OCI-LY1 (cell line): Measurements from ENCODE around the gene PRKAB1.

Experiments
- H2AFZ ChIP-seq: fragments of 200-600 bp; sonication (generic), shearing (Covaris generic); 2 replicates; pipeline ENCODE4 v1.6.0; 2014; ENCODE audit warnings: antibody characterized with exemption, mild to moderate bottlenecking, low read length
- H3F3A ChIP-seq: fragments of 200-600 bp; sonication (generic), shearing (Covaris generic); 2 replicates; pipeline ENCODE4 v1.6.0; 2014; ENCODE audit warnings: mild to moderate bottlenecking, antibody characterized with exemption, low read length, moderate library complexity; ENCODE audit not compliant: insufficient read depth
- H3K27ac ChIP-seq: fragments of 200-600 bp; sonication (generic); 2 replicates; pipeline ENCODE4 v1.5.1; 2014; ENCODE audit warnings: low read length, mixed run types, mild to moderate bottlenecking, low read depth; ENCODE audit not compliant: poor library complexity, severe bottlenecking
- H3K27me3 ChIP-seq: fragments of 200-600 bp; sonication (generic); 2 replicates; pipeline ENCODE4 v1.6.0; 2014; ENCODE audit warnings: antibody characterized with exemption, mild to moderate bottlenecking, low read length, moderate library complexity; ENCODE audit not compliant: insufficient read depth
- H3K36me3 ChIP-seq: fragments of 200-600 bp; sonication (generic); 2 replicates; pipeline ENCODE4 v1.6.1; 2014; ENCODE audit warnings: mild to moderate bottlenecking, antibody characterized with exemption, low read length, moderate library complexity, mixed read lengths; ENCODE audit not compliant: insufficient read depth
- H3K4me1 ChIP-seq: fragments of 200-600 bp; sonication (generic); 2 replicates; pipeline ENCODE4 v1.5.1; 2014; ENCODE audit warnings: mild to moderate bottlenecking, low read length, moderate library complexity; ENCODE audit not compliant: insufficient read depth, severe bottlenecking
- H3K4me2 ChIP-seq: fragments of 200-600 bp; sonication (generic), shearing (Covaris generic); 2 replicates; pipeline ENCODE4 v1.6.1; 2014; ENCODE audit warnings: low read length
- H3K4me3 ChIP-seq: fragments of 200-600 bp; sonication (generic); 2 replicates; pipeline ENCODE4 v1.5.1; 2014; ENCODE audit warnings: low read length, low read depth, mild to moderate bottlenecking, mixed read lengths; ENCODE audit not compliant: poor library complexity, severe bottlenecking
- H3K79me2 ChIP-seq: fragments of 200-600 bp; shearing (Covaris generic); 2 replicates; pipeline ENCODE4 v1.6.1; 2016; ENCODE audit warnings: mixed run types, low read length, mixed read lengths; ENCODE audit not compliant: insufficient read depth
- H3K9ac ChIP-seq: fragments of 200-600 bp; sonication (generic), shearing (Covaris generic); 2 replicates; pipeline ENCODE4 v1.6.1; 2014; ENCODE audit warnings: mild to moderate bottlenecking, low read length, mixed read lengths
- H3K9me2 ChIP-seq: fragments of 200-600 bp; sonication (generic), shearing (Covaris generic); 2 replicates; pipeline ENCODE4 v1.6.1; 2014; ENCODE audit warnings: low read depth, mild to moderate bottlenecking, low read length, mixed read lengths
- H3K9me3 ChIP-seq: fragments of 200-600 bp; shearing (Covaris generic); 2 replicates; pipeline ENCODE4 v1.6.1; 2014; ENCODE audit warnings: low read length, mixed read lengths
- H4K20me1 ChIP-seq: fragments of 200-600 bp; sonication (generic), shearing (Covaris generic); 2 replicates; pipeline ENCODE4 v1.6.0; 2016; ENCODE audit warnings: mild to moderate bottlenecking, low read length; ENCODE audit not compliant: insufficient read depth
- CTCF ChIP-seq: fragments of 200-600 bp; sonication (generic), shearing (Covaris generic); IDR thresholded peaks from 2 replicates; pipeline ENCODE4 v1.5.1; 2017; ENCODE audit warnings: mild to moderate bottlenecking, antibody characterized with exemption, low read length, moderate library complexity, mixed read lengths
- EZH2 ChIP-seq: fragments of 200-600 bp; sonication (generic), shearing (Covaris generic); IDR thresholded peaks from 2 replicates; pipeline ENCODE4 v1.8.0; 2017; ENCODE audit warnings: borderline replicate concordance, mixed run types, mild to moderate bottlenecking, antibody characterized with exemption, low read length, moderate library complexity, mixed read lengths

The PRKAB1 gene

GRCh38 chr12:119728444-119728745 is 60.5 kb downstream of the PRKAB1 start:
- Histone ChIP-seq H3K36me3 (peaks cover 37% of the 10 kb centered on the region), H3K27ac (no peak overlapping the region), H3F3A (no peaks in the 10 kb centered on the region), H3K4me3 (no peak overlapping the region), H3K9ac (no peak overlapping the region), H3K27me3 (no peaks in the 10 kb centered on the region), H3K9me2 (no peaks in the 10 kb centered on the region), H3K79me2 (no peaks in the 10 kb centered on the region), H3K4me2 (no peak overlapping the region), H3K4me1 (no peaks in the 10 kb centered on the region), H2AFZ (no peak overlapping the region), H3K9me3 (no peaks in the 10 kb centered on the region), H4K20me1 (no peaks in the 10 kb centered on the region)
- TF ChIP-seq EZH2 (no peak), CTCF (no peak)

GRCh38 chr12:119729871-119730270 is 61.9 kb downstream of the PRKAB1 start:
- Histone ChIP-seq H3K79me2 (no peaks in the 10 kb centered on the region), H3K9ac (no peak overlapping the region), H3K9me2 (no peaks in the 10 kb centered on the region), H3F3A (no peaks in the 10 kb centered on the region), H3K4me3 (no peak overlapping the region), H2AFZ (no peak overlapping the region), H3K4me2 (no peak overlapping the region), H4K20me1 (no peaks in the 10 kb centered on the region), H3K4me1 (no peaks in the 10 kb centered on the region), H3K27ac (no peak overlapping the region), H3K27me3 (no peaks in the 10 kb centered on the region), H3K36me3 (peaks cover 49% of the 10 kb centered on the region), H3K9me3 (no peaks in the 10 kb centered on the region)
- TF ChIP-seq CTCF: no peak
- TF ChIP-seq EZH2: no peak

- no peaks in the 10 kb centered on the region for H3K9me3 ChIP-seq
- H2AFZ ChIP-seq: no peak overlapping the region
- no peaks in the 10 kb centered on the region for H4K20me1 ChIP-seq
- no peaks in the 10 kb centered on the region for H3K27me3 ChIP-seq
- no peaks in the 10 kb centered on the region for H3K79me2 ChIP-seq
- H3F3A ChIP-seq: no peaks in the 10 kb centered on the region
- TF ChIP-seq EZH2: no peak
- no peak for TF ChIP-seq CTCF
- H3K4me3 ChIP-seq: no peak overlapping the region
- H3K9ac ChIP-seq: no peak overlapping the region
- peaks cover 54% of the 10 kb centered on the region for H3K36me3 ChIP-seq
- H3K27ac ChIP-seq: no peak overlapping the region
- no peaks in the 10 kb centered on the region for H3K4me1 ChIP-seq
- H3K9me2 ChIP-seq: no peaks in the 10 kb centered on the region
- H3K4me2 ChIP-seq: no peak overlapping the region
Measured at GRCh38 chr12:119730381-119730780, 62.4 kb downstream of the PRKAB1 start.
